RPMI7951 (cell line): ENCODE measurements around the gene SLC38A7. TPM values are rescaled to one million over a fixed set of nuclear protein-coding genes. Genes with fewer than 3 reads are reported as not detected.
"Not testable (repeated sequence)": the region's sequence is repeated elsewhere in the genome, so short reads cannot be mapped to it uniquely, and the experiment has no call there.

Experiments
- DNase-seq: peaks from one replicate; pipeline ENCODE4 v3.0.0-alpha.2; 2012; ENCODE audit warnings: low read depth
- total RNA-seq: library from RNA; depleted of rRNA; stranded (reverse); fragments of >200 nt; shearing (Covaris generic); gene quantifications from 2 replicates; pipeline ENCODE4 v1.2.3, GENCODE V29; 2014

SLC38A7 gene
- total RNA-seq, 1 experiment from 2014 or later: 5.3 TPM

DNA sequence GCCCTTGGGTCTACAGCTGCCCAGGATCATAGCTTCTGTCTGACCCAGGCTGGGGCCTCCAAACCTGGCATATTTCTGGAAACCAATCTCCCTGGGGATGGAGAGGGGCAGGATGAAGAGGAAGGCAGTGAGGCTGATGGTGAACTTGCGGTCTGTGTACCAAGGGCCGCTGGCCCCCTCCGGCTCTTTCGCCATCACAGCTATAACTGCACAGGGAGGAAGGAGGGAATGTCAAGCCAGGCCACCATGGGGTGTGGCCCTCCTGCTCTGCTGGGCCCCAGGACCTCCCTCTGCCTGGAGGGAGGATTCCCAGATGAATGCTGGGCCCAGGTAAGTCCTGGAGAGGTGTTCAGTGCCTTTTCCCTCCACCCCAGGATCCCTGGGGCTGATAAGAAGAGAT is 6.3 kb downstream of the SLC38A7 start:
- DNase-seq: no peak

DNA sequence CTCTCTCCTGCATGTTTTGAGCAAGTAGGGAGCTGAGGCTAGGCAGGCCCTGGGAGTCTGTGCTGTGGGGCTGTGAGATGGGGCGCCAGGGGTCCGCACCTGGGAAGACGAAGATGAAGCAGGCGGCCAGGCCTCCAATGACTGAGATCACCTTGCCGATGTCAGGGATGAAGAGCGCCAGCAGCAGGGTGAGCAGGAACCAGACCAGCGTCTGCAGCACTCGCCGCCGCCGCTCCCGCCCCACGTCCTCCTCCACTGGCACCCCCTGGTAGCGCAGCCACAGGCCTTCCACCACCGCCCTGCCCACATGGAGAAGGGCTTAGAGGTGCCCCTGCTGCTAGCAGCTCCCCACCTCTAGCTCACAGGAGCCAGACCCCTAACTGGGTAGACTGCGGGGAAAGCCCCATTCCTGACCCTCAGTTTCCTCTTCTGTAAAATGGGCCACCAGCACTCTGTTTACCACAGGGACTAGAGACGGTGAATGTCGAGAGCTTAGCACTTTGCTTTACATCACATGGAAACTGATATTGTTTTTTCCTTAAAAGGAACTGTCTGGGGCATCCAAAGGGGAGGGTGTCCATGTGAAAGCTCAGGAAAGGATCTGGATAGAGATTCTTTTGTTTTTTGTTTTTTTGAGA is 13.5 kb downstream of the SLC38A7 start:
- DNase-seq: no peak

DNA sequence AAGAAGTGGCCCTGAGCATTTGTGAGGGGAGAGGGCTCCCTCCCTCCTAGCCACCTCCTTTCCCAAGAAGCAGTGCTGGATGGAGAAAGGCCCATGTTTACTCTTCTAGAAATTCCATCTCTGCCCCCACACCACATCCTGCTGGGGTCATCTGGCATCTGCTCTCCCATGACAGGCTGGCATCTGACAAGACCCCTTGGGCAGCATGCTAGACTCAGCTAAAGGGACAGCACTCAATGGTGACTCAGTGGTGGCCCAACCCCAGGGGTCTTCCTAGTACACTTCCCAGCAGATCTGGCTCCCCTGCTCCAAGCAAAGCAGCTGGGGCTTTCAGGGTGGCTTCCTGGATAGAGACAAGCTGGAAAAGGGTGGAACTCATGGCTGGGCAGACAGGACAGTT is 14.4 kb downstream of the SLC38A7 start:
- DNase-seq: no peak

DNA sequence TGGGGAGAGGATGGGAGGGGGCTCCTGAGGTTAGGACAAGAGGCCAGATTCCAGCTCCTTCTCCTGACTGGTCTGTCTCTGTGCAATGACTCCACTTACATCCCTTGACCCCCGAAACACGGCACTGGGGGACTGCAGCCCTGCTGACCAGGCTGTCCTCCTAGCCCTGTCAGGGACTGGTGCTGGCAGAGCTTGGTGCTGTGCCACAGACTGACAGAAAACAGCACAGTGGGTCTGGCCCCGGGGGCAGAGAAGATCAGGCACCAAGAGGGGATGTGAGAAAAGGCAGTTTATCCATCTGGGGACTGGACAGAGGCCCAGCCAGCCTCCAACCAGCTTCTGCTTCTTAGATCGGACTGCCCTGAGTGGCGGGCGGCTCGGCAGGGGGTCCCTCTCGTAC is 19.4 kb downstream of the SLC38A7 start:
- DNase-seq: no peak

DNA sequence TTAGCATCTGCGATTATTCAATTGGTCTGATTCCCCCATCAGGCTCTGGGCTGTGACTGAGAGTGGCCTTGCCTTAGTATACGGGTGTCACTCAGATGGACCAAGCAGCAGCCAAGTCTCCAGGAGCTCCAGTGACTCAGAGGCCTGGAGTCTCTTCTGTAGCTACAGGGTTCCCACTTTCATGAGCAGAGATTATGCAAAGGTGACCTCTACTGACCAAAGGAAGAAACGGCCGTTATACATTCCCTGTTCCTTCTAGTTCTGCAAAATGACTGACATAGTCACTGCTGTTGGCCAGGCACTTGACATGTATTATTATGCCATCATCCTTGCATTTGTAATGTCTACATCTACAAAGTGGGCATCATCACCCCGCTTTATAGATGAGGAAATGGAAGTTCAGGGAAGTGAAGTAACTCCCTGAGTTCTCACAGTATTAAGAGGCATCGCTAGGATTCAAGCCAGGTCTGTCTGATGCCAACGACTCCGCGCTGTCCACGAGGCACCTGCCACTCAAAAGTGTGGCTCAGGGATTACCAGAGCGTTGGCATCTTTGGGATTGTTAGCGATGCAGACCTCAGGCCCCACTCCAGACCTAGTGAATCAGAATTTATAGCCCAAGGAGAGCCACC is 23.3 kb downstream of the SLC38A7 start:
- DNase-seq: peak; percentile 85

DNA sequence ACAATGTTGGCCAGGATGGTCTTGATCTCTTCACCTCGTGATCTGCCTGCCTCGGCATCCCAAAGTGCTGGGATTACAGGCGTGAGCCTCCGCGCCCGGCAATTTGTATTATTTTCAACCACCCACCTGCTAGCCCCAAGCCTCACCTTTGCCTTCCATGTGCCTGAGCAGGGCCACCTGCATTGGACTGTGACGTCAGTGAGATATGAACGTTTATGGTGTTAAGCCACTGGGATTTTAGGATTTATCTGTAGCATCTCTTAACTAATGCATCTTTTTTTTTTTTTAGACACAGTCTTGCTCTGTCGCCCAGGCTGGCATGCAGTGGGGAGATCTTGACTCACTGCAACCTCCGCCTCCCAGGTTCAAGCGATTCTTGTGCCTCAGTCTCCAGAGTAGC is 24.7 kb downstream of the SLC38A7 start:
- not testable (repeated sequence) for DNase-seq

DNA sequence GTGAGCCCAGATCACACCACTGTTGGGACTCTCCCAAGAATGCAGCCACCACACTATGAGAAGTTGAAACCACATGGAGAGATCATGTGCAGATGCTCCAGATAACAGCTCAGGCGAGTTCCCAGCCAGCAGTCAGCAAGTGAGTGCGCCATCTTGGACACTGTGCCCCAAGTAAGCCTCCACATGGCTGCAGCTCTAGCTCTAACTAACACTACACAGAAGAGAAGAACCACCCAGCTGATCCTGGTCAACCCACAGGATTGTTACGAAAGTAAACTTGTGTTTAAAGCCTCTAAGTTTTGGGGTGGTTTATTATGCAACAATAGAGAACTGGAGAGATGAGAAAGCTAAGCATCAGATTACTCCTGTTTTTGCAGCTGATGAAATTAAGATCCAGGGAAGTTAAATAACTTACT is 25.8 kb downstream of the SLC38A7 start:
- peak; percentile 50 for DNase-seq

DNA sequence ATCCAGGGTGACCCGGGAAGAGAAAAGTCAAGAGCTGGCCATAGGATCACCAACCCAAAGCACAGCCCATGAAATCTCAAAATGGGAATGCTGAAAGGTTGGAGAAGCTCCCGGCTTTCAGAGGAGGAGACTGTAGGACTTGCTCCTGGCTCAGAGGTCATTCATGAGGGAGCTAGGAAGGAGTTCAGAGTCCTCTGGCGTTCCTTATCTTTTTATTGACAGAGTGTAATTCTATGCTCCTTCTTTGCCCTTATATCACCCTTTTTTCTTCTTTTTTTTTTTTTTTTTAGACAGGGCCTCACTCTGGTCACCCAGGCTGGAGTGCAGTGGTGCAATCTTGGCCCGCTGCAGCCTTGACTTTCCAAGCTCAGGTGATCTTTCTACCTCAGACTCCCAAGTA is 27.7 kb downstream of the SLC38A7 start:
- no peak for DNase-seq

DNA sequence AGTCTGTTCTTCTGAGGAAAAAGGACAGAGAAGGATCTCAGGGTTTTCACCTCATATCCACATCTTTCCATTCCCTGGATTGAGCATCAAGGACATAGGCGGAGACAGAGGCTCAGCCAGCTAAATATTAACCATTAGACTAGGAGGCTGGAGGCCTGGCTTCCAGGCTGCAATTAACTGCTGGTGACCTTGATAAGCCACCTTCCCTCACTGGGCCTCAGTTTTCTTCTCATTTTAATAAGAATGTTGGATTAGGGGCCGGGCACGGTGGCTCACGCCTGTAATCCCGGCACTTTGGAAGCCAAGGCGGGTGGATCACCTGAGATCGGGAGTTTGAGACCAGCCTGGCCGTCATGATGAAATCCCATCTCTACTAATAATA is 29.4 kb downstream of the SLC38A7 start:
- no peak for DNase-seq

DNA sequence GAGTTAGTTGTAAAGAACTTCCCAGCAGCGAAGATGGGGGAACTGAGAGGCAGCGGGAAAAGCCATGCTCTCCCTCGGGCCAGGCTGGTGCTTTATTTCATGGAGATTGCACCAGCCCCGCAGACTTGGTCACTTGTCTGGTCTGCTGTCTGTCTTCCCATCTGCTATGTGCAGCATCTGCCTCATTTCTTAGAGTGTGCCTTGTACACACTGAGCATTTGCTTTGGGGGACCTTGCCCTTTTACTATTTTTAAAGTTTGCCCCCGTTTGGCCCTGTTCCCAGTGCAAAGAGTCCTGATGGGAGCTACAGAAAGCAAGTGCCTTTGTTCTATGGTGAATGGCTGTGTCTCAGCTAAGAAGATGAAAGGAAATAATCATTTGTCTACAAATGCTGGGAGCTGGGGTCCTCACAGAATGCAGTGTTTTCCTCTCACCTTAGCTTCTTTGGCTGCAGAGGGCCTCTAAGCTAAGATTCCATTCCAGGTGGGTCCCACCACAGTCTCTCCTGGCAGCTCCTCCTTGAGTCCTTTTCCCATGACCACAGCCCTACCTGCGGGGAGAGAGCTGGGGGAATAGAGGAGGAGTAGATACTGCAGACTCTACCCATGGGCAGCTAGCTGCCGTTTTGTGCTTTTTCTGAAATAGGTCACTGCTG is 29.9 kb downstream of the SLC38A7 start:
- no peak for DNase-seq

DNA sequence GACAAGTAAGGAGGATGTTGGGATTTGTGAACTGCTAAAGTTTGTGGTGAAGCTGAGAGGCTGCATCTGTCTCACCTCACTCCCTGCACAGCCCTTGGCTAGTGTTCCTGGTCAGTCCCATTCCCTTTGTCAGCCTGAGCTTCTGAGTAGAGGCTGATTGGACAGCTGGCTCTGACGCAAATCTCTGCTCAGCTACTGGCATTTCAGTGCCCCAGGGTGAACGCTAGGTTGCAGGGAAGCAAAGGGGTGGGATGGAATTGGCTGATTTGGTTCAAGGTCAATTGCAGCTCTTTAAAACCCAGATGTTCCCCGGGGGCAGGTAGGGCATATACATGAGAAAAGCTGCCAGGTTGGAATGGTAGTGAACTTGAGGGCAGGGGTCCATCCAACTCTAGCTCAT is 31.8 kb downstream of the SLC38A7 start:
- DNase-seq: peak; percentile 41

DNA sequence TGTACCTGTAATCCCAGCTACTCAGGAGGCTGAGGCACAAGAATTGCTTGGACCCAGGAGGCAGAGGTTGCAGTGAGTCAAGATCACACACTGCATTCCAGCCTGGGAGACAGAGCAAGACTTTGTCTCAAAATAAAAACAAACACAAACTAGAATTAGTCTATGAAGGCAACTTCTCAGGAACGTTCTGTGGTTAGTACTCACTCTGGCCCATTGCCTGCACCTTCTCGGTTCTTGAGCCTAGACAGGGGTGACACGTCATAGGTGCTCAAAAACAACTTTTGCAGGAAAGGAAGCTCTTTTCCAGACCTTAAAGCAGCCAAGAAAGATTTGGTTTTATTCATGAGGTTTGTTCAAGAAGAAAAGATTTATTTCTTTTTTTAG is 32.6 kb downstream of the SLC38A7 start:
- DNase-seq: no peak

DNA sequence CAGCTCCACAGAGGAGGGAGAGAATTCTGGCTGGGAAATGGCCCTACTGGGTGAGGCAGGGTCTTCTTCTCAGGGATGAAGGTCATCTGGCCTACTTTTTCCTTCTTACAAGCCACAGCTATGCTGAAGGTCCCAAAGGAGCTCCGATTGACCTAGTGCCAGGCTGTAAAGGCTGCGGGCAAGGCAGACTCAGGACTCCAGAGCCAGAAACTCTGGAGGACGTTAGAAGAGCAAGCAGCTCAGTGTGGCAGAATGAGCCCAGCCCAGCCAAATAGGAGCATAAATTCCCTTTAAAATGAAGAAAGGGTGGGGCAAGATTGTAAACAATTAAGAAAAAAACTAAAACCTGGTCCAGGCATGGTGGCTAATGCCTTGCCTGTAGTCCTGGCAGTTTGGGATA is 34.9 kb downstream of the SLC38A7 start:
- DNase-seq: no peak

DNA sequence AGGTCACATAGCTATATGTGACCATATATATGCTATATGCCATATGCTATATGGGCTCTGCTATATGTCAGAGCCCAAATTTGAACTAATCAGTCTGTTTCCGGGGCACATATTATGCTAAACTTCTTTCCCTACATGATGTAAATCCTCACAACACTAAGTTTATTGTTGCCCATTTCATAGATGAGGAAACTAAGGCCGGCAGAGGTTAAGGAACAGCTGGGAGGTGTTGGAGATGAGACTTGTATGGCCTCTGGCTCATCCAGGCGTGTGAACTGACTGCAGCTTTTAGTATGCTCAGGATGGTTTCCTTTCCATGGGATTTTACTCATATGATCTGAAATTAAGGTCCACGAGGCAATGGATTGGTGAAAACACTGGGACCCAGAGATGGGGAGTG is 37.5 kb downstream of the SLC38A7 start:
- no peak for DNase-seq

DNA sequence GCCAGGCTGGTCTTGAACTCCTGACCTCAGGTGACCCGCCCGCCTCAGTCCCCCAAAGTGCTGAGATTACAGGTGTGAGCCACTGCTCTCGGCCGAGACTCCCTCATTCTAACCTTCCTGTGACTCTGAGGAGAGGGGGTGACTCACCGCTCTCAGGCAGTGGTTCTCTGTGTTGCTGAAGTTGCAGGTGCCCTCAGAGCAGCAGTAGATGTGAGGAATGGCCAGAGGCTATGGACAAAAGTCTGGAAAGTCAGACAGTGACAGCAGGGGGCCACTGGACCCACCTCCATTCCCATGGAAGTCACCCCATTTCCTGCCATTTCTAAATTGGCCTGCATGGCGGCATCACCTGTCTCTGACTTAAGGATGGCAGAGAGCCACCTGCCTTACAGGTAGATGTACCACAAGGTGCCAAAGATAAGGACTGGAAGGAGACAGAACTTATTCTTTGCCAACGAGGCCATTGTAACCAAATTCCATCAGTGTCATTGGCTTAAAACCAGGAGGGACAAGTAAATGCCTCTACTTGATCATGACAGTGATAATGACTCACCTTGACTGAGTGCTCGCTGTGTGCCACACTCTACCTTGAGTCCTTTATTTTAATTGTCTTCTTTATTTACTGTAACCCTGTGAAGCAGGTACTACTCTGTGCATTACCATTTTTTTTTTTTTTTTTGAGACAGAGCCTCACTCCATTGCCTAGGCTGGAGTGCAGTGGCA is 39.6 kb downstream of the SLC38A7 start:
- DNase-seq: no peak

DNA sequence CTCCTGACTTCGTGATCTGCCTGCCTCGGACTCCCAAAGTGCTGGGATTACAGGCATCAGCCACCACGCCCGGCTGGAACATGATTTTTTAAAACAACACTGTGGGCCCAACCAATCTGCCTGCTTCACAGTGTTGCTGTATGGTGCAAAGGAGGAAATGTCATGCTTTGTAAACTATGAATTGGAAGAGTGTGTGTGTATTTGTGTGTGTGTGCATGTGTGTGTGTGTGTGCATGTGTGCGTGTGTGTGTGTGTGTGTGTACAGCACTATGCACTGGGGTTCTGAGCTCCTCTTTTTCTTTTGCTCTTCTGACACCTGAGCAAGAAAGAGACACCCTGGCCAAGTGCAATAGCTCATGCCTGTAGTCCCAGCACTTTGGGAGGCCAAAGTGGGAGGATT is 40.5 kb downstream of the SLC38A7 start:
- DNase-seq: no peak

DNA sequence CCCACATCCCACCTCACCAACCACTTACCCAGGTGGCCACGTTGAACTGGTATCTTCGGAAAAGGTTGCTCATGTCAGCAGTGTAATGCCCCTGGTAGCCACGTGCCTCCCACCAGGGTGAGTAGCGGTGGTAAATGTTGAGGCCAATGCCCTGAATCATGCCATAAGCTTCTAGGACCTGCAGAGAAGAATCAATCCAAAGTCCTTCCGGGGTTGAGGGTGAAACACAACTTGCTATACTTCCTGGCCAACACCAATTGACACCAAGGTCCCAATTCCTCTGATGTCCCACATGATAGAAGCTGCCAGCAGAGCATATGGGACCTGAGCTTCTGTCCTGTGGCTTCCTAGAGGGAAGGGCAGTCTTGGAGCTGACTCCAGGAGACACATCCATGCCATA is 43.6 kb downstream of the SLC38A7 start:
- DNase-seq: no peak

DNA sequence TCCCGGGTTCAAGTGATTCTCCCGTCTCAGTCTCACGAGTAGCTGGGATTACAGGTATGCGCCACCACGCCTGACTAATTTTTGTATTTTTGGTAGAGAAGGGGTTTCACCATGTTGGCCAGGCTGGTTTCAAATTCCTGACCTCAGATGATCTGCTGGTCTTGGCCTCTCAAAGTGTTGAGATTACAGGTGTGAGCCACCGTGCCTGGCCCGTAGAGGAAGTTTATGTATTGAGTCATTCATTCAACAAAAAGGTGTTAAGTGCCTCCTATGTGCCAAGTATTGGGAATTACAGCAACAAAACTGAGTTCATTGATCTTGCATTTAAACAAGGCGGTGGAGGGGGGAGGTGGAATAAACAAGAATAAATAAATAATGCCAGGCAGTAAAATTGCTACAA is 44.7 kb downstream of the SLC38A7 start:
- no peak for DNase-seq

DNA sequence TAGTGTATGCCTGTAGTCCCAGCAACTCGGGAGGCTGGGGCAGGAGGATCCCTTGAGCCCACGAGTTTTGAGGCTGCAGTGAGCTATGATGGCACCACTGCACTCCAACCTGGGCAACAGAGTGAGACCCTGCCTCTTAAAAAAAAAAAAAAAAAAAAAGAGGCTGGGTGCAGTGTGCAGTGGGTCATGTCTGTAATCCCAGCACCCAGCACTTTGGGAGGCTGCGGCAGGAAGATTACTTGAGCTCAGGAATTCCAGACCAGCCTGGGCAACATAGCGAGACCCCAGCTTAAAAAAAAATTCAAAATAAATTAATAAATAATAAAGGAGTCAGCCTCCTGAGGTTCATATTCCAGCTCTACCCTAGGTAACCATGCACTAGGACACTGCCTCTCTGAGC is 45.3 kb downstream of the SLC38A7 start:
- no peak for DNase-seq

DNA sequence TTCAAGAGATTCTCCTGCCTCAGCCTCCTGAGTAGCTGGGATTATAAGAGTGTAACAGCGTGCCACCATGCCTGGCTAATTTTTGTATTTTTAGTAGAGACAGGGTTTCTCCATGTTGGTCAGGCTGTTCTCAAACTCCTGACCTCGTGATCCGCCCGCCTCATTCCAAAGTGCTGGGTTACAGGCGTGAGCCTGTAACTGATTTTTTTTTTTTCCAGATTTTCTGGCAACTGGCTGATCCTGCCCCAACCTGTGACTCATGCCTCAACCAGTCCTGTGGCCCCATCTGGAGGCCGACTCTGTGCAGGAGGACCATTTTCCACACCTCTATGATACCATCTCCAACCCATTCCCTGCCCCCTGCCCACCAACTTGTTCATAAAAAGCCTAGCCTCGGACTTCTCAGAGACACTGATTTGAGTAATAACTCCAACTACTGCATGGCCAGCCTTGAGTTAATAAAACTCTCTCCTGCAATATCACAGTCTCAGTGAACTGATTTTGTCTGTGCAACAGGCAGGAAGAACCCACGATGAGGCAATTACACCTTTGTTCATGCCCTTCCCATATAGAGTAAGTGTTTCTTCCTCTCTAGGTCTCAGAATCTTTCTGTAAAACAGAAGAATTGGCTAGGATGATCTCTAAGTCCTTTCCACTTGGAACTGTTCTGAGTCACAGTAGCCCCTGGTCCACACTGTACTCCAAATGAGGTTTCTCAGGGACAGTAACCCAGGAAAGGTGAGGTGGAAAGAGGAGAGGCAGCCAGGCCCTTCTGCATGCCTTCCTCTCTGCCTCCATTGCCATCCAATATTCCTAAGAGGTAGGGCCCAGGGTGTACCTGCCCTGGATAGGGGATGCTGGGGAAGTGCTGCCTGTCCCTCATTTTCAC is 46.2 kb downstream of the SLC38A7 start:
- DNase-seq: peak; percentile 81

DNA sequence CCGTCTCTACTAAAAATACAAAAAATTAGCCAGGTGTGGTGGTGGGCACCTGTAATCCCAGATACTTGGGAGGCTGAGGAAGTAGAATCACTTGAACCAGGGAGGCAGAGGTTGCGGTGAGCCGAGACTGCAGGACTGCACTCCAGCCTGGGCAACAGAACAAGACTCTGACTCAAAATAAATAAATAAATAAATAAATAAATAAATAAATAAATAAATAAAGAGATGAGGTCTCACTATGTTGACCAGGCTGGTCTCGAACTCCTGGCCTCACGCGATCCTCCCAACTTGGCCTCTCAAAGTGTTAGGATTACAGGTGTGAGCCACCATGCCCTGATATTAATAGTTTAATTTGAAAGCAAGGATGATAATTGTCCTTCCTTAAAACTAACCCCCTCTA is 47.5 kb downstream of the SLC38A7 start:
- not testable (repeated sequence) for DNase-seq

DNA sequence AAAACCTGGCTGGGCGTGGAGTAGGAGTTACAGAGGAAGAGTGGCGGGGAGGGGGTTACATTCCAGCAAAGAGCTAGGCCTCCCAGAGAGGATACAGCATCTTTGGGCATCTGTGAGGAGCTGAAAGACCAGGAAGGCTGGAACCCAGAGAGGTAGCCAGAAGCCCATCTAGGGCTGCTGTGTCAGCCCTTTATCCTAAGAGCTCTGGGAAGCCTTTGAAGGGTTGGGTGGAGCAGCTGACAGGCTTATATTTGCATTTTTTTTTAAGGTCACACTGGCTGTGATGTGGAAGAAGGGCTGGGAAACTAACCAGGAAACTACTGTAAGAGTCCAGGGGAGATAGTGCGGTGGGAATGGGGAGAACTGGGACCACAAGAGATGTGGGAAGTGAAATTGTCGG is 48.1 kb downstream of the SLC38A7 start:
- no peak for DNase-seq
